Neural crest cell (in vitro differentiated cells): ENCODE measurements around the gene LONP2. TPM values are rescaled to one million over a fixed set of nuclear protein-coding genes. Genes with fewer than 3 reads are reported as not detected.

ENCODE experiments used
- DNase-seq: peaks from one replicate; pipeline ENCODE4 v3.0.0; 2021; ENCODE audit warnings: low read depth, mixed read lengths, low spot score
- H3K27ac Mint-ChIP-seq: one replicate; pipeline ENCODE4 v1.8.0; 2021; ENCODE audit warnings: mild to moderate bottlenecking, mixed read lengths; ENCODE audit not compliant: unreplicated experiment
- H3K27me3 Mint-ChIP-seq: 2 replicates; pipeline ENCODE4 v1.8.0; 2021; ENCODE audit warnings: low read depth, mild to moderate bottlenecking, mixed read lengths
- H3K36me3 Mint-ChIP-seq: 2 replicates; pipeline ENCODE4 v1.8.0; 2021; ENCODE audit warnings: low read depth, mild to moderate bottlenecking, mixed read lengths
- H3K4me1 Mint-ChIP-seq: 2 replicates; pipeline ENCODE4 v1.8.0; 2021; ENCODE audit warnings: mixed read lengths
- H3K4me3 Mint-ChIP-seq: one replicate; pipeline ENCODE4 v1.8.0; 2021; ENCODE audit warnings: mild to moderate bottlenecking, mixed read lengths
- H3K9me3 Mint-ChIP-seq: 2 replicates; pipeline ENCODE4 v1.8.0; 2021; ENCODE audit warnings: mixed read lengths
- total RNA-seq: library from RNA; stranded (reverse); gene quantifications from 2 replicates; pipeline ENCODE4 v1.2.1, GENCODE V29; 2021
- TF ChIP-seq, protein P1 (sequence below): fragments of 200-600 bp; sonication (generic); conservative IDR thresholded peaks from 2 replicates; pipeline ENCODE4 v1.5.0; 2021; ENCODE audit warnings: antibody characterized with exemption, mild to moderate bottlenecking

The LONP2 gene
- total RNA-seq, 1 donor from 2014 or later, result 42.4 TPM

DNA sequence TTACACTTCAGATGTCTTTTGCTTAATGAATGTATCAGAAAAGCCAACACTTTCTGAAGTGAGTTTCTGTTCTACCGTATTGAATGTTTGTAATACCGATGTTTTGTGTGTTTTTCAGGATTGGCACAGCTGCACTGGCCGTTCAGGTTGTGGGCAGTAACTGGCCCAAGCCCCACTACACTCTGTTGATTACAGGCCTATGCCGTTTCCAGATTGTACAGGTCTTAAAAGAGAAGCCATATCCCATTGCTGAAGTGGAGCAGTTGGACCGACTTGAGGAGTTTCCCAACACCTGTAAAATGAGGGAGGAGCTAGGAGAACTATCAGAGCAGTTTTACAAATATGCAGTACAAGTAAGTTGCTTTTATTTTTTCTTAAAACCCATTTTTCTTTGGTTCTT, 7.9 kb downstream of the LONP2 start:
- Mint-ChIP-seq H3K27me3 (no peaks in the 10 kb centered on the region), H3K27ac (no peak overlapping the region), H3K36me3 (no peaks in the 10 kb centered on the region), H3K4me3 (no peak overlapping the region), H3K4me1 (no peaks in the 10 kb centered on the region), H3K9me3 (no peaks in the 10 kb centered on the region)
- no peak for DNase-seq
- TF ChIP-seq, protein P1, sequence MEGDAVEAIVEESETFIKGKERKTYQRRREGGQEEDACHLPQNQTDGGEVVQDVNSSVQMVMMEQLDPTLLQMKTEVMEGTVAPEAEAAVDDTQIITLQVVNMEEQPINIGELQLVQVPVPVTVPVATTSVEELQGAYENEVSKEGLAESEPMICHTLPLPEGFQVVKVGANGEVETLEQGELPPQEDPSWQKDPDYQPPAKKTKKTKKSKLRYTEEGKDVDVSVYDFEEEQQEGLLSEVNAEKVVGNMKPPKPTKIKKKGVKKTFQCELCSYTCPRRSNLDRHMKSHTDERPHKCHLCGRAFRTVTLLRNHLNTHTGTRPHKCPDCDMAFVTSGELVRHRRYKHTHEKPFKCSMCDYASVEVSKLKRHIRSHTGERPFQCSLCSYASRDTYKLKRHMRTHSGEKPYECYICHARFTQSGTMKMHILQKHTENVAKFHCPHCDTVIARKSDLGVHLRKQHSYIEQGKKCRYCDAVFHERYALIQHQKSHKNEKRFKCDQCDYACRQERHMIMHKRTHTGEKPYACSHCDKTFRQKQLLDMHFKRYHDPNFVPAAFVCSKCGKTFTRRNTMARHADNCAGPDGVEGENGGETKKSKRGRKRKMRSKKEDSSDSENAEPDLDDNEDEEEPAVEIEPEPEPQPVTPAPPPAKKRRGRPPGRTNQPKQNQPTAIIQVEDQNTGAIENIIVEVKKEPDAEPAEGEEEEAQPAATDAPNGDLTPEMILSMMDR, result no peak

DNA sequence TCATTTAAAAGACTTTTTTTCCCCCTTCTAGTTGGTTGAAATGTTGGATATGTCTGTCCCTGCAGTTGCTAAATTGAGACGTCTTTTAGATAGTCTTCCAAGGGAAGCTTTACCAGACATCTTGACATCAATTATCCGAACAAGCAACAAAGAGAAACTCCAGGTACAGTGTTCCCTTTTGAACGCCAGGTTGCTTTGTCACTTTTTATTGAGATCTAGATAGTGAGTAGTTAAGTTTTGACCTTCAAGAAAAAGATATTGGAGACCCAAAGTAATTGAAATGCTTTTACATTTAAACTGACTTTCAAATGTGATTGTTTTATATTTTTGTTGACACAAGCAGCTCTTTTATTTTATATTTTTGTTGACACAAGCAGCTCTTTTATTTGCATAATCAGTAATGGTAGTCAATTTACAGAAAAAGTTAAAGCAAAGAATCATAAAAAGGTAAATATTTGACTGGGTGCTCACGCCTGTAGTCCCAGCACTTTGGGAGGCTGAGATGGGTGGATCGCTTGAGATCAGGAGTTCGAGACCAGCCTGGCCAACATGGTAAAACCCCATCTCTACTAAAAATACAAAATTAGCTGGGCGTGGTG, 12.6 kb downstream of the LONP2 start:
- DNase-seq, result no peak
- H3K9me3 Mint-ChIP-seq, result no peaks in the 10 kb centered on the region
- no peaks in the 10 kb centered on the region for H3K4me1 Mint-ChIP-seq
- TF ChIP-seq, protein P1, result no peak
- peaks cover 5% of the 10 kb centered on the region for H3K36me3 Mint-ChIP-seq
- no peak overlapping the region for H3K4me3 Mint-ChIP-seq
- H3K27me3 Mint-ChIP-seq, result no peaks in the 10 kb centered on the region
- no peak overlapping the region for H3K27ac Mint-ChIP-seq

DNA sequence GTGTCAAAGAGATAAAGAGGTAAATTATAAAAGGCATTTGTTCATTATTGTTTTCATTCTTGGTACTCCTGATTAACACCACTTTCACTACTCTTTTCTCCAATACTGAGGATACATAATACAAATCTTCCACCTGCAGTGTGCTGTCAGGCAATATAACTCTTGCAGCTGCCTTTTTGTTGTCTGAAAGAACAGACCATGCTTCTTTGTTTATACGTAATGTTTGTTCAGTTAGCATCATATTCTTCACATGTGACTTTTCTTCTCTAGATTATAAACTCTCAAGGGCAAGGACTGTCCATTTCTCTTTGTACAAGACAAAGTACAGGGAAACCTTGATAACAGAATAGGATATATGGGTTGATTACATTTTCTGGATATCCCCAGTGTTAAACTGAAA, 17.5 kb downstream of the LONP2 start:
- H3K9me3 Mint-ChIP-seq, result no peaks in the 10 kb centered on the region
- no peak overlapping the region for H3K4me3 Mint-ChIP-seq
- peaks cover 12% of the 10 kb centered on the region for H3K36me3 Mint-ChIP-seq
- no peaks in the 10 kb centered on the region for H3K4me1 Mint-ChIP-seq
- no peak overlapping the region for H3K27ac Mint-ChIP-seq
- no peak for DNase-seq
- TF ChIP-seq, protein P1, result no peak
- no peaks in the 10 kb centered on the region for H3K27me3 Mint-ChIP-seq

DNA sequence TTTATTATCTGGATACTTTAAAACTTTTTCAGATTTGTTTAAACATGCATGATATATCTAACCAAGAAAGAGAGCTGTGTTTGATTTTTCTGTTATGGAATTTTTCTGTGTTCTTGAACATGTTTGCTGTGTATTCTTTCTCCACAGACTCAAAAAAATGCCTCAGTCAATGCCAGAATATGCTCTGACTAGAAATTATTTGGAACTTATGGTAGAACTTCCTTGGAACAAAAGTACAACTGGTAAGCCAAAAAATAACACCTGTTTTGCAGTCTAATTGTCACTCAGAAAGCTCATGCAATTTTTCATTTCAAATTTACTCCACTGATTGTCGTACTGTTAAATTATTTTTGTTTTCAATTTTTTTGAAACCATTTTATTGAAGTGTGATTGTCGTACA, 18.5 kb downstream of the LONP2 start:
- TF ChIP-seq, protein P1, result no peak
- H3K4me3 Mint-ChIP-seq, result no peak overlapping the region

DNA sequence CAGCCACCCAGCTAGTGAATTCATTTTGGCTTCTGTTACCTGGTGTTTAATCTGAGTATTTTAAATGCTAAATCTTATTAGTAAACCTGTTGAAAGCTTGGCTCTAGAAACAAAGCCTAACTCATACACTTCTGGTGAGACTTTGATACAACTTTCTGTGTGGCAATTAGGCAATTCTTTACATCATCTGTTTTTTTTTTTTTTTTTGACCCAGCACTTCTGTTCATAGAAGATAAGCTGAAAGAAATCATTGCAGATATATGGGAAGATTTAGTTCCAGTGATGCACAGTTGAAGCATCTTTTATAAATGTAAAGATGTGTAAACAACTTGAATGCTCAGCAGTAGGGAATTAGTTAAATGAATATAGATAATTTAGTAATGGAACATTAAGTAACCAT, 24.9 kb downstream of the LONP2 start:
- Mint-ChIP-seq H3K4me1 (peaks cover 9% of the 10 kb centered on the region), H3K27ac (no peak overlapping the region), H3K9me3 (no peaks in the 10 kb centered on the region), H3K4me3 (no peak overlapping the region), H3K27me3 (no peaks in the 10 kb centered on the region), H3K36me3 (no peaks in the 10 kb centered on the region)
- TF ChIP-seq, protein P1, result no peak
- DNase-seq, result no peak

More for the DNA sequence above, 18.5 kb downstream of the LONP2 start:
- Mint-ChIP-seq H3K4me1 (no peaks in the 10 kb centered on the region), H3K9me3 (no peaks in the 10 kb centered on the region), H3K27me3 (no peaks in the 10 kb centered on the region), H3K36me3 (peaks cover 12% of the 10 kb centered on the region), H3K27ac (no peak overlapping the region)
- no peak for DNase-seq
